ENCODE results near the gene MOGAT3. TPM values are rescaled to one million over a fixed set of nuclear protein-coding genes. Genes with fewer than 3 reads are reported as not detected.

The MOGAT3 gene
- total and polyA plus RNA-seq, 9 of the 15 experiments (the other 6 are each of a cell fraction or from before 2014, with no cell fraction given), result 0.07 to 0.17 (median 0.13) TPM; not detected in 6

GRCh38 chr7:101217388-101218235 is 16.8 kb upstream of the MOGAT3 start, which contains the start of the genes PLOD3 and ZNHIT1 (continued):
- 0 out of 2 replicates have a peak, but pooled peaks have one; percentile 12 for TF ChIP-seq GATAD2B (IDR thresholded peaks at IDR 0.05; ENCODE audit: borderline replicate concordance)
- TF ChIP-seq ZNF583 (CRISPR knock-in tag; IDR thresholded peaks at IDR 0.05), result no peak
- TF ChIP-seq ZFP36 (IDR thresholded peaks at IDR 0.05; ENCODE audit: low read depth, low read length, partially characterized antibody), result peak; percentile 18
- no peak for TF ChIP-seq FOXM1 (IDR thresholded peaks at IDR 0.05; ENCODE audit: low read depth)
- peak; percentile 60 for TF ChIP-seq FOXM1 (CRISPR knock-in tag; IDR thresholded peaks at IDR 0.05; ENCODE audit: low read depth)
- peak; percentile 35; the same call in 1 of the 2 replicates for TF ChIP-seq REST (IDR thresholded peaks at IDR 0.05; ENCODE audit: borderline replicate concordance)
- TF ChIP-seq REST (CRISPR knock-in tag; IDR thresholded peaks at IDR 0.05; ENCODE audit: low read depth), result peak; percentile 28; the same call in 1 of the 2 replicates
- no peak for TF ChIP-seq SREBF2 (CRISPR knock-in tag; IDR thresholded peaks at IDR 0.05)
- TF ChIP-seq E2F5 (CRISPR knock-in tag; IDR thresholded peaks at IDR 0.05), result no peak; the same call in 1 of the 2 replicates
- TF ChIP-seq RBBP5 (IDR thresholded peaks at IDR 0.05; ENCODE audit: borderline replicate concordance, insufficient read depth, low read length, poor library complexity, severe bottlenecking), result peak; percentile 42
- TF ChIP-seq POLR2AphosphoS5 (IDR thresholded peaks at IDR 0.05; ENCODE audit: control insufficient read depth, insufficient read depth, low read depth, low read length), result peak; percentile 42
- peak; percentile 87 for TF ChIP-seq FOSL1 (tag; conservative IDR thresholded peaks at IDR 0.05)
- TF ChIP-seq CHD4 (IDR thresholded peaks at IDR 0.05; ENCODE audit: insufficient read depth, insufficient replicate concordance, low read depth, low read length, poor library complexity, severe bottlenecking), result no peak
- no peak for TF ChIP-seq POLR3A (IDR thresholded peaks at IDR 0.05; ENCODE audit: borderline replicate concordance, extremely low read depth, insufficient read depth, insufficient read length)
- TF ChIP-seq RFX1 (IDR thresholded peaks at IDR 0.05), result peak; percentile 98
- peak; percentile 79 for TF ChIP-seq CREM (IDR thresholded peaks at IDR 0.05; ENCODE audit: low read depth)
- TF ChIP-seq E2F3 (CRISPR knock-in tag; IDR thresholded peaks at IDR 0.05), result no peak
- TF ChIP-seq NONO (IDR thresholded peaks at IDR 0.05; ENCODE audit: low read depth in 2 of 2, low read length in 1 of 2), result peak in 1 of 2 experiments; percentile 17; a peak in 1 of 4 replicates
- TF ChIP-seq NCOA6 (IDR thresholded peaks at IDR 0.05), result no peak

Data from K562 (cell line).